HG02884 (cell line): ENCODE results near the gene RAB35.
A peak's percentile ranks its signal among the peaks of the same experiment; 100 is the strongest.

Experiments used
- ATAC-seq: cut with Tn5 transposase; IDR thresholded peaks from one replicate; pipeline ENCODE4 v1.9.1; 2021; ENCODE audit warnings: mild to moderate bottlenecking, moderate library complexity; ENCODE audit not compliant: unreplicated experiment

The RAB35 gene

DNA sequence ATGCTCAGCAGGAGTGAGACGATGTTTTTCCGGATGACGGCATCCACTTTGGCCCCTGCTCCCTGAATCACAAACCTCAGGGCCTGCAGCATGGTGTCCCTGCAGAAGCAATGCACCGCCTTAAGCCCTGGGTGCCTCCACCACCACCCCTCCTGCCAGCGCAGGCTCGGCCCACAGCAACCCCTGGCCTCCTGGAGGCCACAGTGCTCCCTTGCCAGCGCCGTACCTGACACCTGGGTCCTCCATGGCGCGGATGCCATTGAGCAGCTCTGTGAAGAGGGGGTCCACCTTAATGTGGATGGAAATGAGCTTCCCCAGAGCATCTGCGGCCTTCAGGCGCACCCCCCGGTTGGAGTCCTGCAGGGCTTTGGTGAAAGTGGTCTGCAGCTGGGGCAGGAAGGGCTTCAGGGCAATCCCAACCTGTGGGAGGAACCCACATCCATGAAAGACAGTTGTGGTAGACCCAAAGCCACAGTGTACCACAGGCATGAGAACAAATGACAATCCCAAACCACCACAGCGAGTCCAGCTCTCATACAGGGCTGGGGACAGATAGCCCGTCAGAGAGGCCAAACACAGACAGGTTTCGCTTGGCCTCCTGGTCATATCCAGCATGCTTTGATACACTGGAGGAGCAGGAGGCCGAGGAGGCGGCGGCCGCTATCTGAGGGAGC is 17.9 kb upstream of the RAB35 start:
- ATAC-seq, result no peak

DNA sequence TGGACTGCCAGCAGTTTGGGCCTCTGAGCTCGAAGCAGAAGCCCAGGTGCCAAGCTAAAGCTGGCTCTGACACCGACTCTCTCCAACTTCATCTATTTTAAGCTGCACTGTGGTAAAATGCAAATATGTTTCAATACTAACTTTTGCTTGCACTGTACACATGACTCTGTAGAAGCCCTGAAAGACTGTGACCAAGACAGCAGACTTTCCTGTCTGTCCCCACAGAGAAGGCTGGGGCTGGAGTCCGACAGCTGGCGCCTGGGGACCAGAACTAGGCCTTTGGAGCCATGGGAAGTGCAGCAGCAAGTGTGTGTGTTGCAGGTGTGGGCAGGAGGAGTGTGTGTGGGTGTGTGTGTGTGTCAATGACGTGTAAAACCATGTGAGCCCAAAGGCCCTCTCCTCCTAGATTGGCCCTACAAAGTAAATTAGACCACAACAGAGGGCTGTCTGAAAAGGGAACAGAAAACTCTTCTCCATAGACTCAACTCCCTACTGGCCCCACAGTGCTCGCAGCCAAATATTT is 16.4 kb upstream of the RAB35 start:
- peak; percentile 90 for ATAC-seq

DNA sequence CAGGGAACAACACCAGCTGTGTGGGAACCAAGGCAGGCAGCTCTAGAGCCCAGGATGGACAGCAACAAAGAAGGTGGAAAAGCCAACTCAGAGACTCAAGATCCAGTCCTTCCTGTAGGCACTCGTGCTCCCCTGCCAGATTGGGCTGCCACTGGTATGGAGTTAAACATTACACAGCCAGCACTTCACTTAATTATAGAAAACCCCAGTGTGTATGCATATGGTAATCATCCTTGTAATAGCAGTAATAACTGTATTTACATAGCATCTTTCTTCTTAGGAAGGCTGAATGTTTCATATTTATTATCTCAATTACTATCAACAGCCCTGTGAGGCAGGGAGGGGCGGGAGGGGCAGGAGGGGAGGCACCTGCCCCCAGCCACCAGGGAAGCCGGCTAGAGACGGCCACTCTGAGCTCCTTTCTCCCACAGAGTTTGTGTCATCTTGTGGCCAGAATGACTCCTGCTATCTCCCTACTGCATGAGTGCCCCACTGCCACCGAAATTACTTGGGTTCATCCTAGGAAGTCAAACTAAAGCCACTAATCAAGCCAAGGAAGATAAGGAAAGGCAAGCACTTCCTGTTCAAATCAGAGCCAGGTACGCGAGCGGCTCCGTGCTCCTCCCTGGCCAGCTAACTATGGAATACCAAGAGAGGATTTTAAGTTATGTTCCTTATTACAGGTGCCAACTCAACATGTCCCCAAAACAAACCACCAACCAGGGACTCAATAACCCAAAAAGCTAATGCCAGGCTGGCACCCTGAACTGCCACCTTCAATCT is 15.7 kb upstream of the RAB35 start:
- no peak for ATAC-seq

DNA sequence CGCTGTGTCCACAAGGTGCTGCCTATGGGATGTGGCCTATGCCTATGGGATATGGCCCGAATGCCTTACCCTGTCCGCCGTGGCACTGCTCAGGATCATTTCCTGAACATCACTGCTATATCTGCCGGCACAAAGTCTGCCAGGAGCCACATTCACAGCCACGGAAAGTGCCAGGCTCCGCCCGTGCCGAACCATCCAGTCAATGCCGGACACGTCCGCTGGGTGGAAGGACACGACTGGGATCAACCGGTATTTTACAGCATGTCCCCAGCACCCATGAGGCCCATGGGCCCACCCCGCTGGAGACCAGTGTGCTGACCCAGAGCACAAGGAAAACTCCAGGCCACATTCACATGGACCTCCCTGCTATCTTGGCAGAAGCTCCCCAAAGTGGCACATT is 14.6 kb upstream of the RAB35 start:
- ATAC-seq, result no peak

DNA sequence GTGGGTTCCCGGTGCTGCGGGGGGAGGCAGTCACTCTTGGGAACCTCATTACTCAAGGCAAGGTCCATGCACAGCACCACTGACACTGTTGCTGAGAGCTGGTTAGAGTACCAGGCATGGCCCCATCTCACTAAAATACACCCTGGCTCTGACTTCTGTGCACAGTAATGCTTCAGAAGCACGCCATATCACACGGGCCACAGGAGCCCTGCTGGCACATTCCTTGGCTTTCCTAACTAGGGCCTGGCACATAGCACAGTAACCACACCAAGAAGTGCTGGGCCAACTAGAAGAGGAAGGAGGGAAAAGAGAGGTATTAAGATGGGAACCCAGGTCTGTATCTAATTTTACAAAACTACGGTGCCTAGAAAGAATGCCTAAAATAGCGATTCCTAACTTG is 13.5 kb upstream of the RAB35 start:
- ATAC-seq, result no peak

DNA sequence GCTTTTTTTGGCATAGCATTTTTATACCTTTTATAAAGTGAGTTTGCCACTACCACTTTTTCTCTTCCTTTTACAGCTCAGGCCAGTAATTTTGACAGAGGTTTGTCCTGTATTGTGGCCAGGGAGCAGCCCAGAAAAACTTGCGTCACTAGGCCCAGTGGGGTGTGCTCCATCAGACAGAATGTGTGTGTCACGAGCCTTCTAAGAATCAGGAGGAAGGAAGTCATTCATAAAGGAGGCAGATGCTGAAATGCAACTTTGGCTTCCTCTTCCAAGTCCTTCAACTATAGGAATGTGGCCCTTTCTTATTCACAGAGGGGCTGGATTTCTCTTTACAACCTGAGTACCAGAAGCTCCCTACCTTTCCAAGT is 10.1 kb upstream of the RAB35 start:
- ATAC-seq, result no peak

DNA sequence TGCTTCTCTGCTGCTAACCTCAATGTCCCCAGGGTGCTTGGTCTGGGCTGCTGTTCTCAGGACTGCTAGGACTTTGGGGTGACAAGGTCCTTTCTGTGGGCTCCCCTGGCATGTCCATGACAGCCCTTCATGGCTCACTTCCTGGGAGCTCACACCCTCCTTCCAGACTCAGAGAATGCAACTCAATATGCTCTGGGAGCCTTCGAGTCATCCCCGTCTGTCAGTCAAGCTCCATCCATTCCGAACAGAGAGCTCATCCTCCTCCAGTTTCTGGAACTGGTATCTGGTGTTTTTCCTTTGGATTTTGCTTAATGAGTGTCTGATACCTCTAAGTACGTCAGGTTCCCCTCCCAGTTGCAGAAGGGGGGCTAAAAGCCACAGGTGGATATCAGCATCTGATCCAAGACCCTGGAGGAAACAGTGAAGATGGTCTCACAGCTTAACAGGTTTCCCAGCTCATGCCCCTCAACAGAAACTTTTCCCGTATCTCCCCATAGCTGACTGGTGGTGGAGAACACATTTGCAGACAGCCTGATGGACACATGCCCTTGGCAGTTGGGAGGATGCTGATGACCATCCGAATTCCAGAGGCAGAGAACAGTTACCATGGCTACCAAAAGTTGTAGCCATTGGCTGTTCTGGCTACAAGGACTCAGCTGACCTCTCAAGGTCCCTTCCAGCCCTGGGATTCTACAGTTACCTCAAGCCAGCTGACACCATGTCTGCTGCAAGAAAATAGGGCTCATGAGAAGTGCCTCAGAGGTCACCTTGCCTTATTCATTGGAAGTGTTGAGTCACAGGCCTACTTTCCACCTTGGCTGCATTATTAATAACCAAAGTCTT is 9.5 kb upstream of the RAB35 start:
- ATAC-seq, result no peak

DNA sequence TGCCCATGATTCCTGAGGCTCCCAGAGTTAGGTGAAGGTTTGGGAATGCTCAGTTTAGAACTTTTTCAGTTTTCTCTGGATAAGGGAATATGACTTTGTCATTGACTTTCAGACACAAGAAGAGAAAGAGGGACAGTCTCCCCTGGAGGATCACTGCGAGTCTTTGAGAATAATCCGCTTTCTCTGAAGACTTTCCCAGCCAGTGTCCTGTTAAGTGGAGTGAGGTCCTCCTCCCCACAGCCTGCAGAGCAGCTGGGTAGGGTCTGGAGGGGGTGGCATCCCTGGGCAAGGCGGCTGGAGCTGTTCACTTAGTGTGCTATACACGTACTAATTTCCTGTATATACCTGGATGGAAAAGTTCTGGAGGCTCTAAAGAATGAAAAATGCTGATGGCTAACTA is 8.5 kb upstream of the RAB35 start:
- no peak for ATAC-seq

DNA sequence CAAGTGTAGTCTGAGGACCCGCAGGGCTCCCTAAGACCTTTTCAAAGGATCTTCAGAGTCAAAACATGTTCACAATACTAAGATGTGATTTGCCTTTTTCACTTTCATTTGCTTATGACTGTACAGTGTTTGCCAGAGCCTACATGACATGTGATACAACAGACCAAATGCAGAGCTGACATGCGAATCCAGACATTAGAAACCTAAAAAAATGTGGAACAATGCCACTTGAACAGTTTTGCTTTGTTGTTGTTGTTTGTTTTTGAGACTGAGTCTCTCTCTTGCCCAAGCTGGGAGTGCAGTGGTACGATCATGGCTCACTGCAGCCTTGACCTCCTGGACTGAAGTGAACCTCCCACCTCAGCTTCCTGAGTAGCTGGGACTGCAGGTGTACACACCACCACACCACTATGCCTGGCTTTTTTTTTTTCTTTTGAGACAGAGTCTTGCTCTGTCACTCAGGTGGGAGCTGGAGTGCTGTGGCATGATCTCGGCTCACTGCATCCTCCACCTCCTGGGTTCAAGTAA is 5.3 kb upstream of the RAB35 start:
- ATAC-seq, result peak; percentile 42

DNA sequence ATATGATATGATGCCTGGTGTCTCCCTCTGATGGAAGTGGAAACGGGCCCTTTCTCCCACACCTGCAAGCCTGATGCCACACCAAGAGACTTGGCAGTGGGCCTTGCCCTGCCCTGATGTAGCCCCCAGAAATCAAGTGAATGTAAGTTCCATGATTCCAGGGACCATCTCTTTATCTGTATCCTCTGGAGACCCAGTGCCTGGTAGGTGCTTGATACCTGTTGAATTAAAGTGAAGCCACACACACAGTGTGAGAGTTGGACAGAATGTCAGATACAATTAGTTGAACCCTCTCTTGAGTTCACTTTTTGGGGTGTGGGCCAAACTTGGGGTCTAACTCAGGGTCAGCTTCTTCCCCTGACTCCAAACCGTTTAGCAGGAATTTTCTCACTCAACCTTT is 4.8 kb upstream of the RAB35 start:
- ATAC-seq, result no peak

DNA sequence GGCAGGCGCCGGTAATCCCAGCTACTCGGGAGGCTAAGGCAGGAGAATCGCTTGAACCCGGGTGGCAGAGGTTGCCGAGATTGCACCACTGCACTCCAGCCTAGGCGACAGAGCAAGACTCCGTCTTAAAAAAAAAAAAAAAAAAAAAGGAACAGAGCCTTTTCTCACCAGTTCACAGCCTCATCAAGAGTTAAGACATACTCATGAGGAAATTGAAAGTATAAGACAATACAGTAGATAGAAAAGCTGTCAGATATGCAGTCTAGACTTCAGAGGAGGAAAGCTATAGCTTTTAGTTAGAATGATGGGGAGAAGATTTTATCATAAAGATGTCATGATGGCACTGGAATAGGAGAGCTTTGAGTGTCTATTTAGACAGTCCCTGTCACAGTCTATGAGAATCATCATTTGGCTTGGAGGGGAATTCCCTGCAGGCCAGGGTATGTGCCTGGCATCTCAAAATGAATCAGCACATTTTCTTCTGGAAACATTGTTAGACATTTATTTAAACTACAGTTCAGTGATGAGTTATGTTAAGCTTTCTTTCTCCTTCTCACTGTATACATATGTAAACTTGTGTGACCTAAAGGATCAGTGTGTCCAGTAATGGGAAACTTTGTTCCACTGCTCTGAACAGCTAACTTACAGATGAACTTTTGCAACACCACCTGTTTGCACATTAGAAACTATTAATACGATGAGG is 2.9 kb upstream of the RAB35 start:
- no peak for ATAC-seq

DNA sequence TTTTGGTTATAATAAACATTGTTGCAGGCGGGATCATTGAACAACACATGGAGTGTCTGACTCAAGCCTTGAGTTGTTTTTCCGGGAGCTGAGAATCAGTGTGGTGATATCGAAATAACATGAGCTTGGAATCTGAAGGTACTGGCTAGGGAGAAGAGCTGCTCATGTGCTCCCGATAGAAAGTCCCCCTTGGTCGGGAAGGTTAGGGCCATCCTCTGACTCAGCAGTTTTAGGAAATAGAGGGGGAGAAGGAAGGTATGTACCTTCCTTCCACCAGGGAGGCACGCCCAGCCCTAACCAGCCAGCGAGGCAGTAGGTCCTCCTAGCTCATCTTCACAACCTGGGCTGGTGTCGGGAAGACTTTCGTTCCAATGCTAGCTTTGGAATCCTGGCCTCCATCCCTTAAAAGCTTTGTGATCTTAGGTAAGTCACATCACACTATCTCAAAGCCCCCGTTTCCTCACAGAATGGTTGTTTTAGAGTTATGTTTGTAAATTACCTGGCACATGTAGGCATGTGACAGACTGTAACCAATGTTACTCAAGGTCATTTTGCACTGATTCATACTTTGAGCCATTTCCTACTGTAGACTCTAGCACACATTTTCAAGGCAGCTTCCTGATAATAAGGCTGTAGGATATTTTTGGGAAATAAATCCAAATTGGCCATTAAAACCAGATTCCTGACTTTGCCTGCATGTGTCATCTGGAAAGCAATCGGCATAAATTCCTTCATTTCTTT is 1.9 kb upstream of the RAB35 start:
- ATAC-seq, result no peak

DNA sequence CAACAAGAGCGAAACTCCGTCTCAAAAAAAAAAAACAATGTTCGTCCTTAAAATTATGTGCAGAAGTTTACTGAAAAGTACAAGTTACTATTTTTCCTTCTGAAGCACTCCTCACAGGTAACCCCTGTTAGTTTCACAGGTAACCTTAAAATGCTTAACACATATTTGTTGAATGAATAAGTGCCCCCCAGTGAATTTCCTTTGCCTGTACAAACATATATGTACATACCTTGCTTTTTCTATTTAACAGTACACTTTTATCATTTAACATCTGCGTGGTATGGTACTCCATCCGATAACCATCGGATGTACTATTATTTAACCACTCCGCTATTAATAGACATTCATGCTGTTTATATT is 1.4 kb upstream of the RAB35 start:
- ATAC-seq, result no peak

DNA sequence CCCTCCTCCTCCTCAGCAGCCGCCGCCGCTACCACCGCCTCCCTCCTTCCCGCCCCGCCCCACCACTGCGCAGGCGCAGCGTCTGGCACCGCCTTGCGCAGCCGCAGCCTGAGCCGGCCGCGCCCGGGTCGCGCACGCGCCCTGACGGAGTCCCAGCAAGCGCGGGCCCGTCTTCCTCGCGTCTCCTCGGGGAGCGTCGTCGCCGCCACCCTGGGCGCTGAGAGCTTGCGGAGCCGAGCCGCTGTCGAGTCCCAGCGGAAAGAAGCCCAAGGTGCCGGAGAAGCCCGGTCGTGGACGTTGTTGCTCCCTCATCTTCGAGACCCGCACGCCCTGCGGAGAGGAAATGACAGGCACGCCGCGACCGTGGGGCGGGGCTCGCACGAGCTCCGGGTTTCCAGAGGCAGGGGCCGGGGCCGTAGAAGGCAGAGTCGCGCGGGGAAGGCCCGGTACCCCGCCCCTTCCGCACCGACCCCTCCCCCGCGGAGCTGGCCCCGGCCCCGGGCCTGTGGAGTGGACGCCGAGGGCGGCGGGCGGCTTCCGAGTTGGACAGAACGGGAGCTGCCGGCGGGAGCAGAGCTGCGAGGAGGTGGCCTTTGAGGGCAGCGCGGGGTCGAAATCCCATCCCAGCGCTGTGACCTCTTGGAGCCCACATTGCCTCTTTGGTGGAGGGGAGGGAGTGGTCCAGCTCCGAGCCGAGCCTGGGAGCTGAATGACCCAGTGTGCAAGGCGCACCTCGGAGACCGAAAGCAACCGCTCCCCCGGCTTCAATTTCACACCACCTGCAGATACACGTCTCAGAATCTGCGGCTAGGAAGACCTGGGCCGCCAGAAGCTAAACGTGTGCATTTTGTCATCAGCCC is 469 bp upstream of the RAB35 start:
- peak; percentile 47 for ATAC-seq

DNA sequence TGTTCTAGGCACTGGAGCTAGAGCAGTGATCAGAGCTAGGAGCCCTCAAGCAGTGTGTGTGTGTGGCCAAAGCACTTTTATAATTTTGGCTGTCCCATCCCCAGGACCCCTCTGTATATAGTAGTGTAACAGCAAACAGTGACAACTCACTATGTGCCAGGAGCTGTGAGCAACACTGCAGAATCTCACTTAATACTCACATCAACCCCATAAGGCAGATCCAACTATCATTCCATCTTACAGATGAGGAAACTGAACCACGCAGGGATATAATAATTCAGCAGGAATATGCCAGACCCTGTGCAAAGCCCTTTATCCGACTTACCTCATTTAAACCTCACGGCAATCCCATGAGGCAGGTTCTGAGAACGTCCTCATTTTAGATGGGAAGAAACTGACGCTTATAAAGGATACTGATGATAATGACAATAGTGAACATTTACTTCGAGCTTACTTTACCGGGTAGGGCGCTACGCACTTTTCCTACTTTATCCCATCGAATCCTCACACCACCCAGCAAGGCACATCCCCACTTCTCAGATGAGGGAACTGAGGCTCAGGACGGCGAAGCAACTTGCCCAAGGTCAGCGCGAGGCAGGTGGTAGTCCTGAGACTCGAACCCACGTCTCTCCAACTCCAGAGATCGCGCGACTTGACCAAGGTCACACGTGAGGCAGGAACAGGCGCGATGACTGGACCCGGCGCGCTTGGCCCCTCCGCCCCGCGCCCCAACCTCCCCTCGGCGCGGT is 687 bp downstream of the RAB35 start:
- ATAC-seq, result no peak

DNA sequence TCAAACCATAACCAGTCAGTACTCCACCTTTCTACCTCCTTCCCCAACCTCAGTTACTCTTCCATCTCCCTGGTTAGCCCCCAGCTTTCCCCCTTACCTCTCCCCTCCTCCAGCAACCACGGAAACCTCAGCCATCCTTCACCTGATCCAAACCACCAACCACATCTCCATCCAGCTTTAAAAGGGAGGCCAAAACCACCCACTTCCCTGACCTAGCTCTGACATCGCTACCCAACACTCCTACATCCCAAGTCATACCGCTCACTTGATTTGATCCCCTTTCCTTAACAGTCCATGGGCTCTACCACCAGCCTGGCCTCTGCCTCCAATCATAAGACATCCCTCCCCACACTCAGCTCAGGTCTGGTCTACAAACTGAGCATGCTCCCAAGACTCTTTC is 1.5 kb downstream of the RAB35 start:
- no peak for ATAC-seq

DNA sequence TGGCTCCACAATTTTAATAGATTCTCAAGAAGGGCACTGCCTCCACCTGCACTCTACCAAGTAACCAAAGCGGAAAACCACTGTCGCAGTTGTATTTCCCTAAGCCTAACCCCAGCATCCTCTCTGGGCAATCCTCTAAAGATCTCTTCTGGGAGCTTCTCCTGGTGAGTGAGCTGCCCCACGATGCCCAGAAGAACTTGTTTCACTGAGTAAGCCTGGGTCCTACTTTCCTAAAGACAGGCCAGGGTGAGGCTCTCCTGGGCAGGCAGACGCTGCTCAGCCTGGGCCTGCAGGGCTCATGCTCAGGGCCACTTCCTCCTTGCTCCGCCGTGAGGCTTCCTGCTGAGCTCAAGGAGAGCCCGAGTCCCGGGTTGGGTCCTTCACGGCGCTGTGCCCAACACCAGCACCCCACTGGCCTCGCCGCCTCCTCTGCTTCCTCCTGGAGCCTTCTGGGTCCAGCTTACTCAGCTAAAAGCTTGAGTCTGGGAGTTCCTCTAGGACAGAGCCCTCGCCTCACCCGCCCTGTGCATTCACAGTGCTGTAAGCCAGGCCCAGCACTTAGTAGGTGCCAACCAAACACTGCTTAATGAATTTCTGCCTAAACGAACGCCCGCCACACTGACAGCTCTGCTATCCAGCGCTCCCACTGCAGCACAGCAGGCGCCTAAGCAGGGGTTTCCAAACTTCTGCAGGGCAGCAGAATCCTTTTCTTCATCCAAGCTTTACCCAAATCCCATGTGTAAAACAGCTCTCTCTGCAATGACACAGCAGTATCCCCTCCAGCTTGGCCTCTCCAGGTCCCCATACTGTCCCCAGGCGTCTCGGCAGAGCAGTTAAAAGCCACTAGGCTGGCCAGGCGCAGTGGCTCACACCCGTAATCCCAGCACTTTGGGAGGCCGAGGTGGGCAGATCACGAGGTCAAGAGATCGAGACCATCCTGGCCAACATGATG is 5.7 kb downstream of the RAB35 start:
- no peak for ATAC-seq
